ENCODE measurements around the gene PRSS21. TPM values are rescaled to one million over a fixed set of nuclear protein-coding genes. Genes with fewer than 3 reads are reported as not detected.

Gene PRSS21
- total and polyA plus RNA-seq, 2 experiments from 2014 or later: not detected

GRCh38 chr16:2828521-2828840 lies 11.4 kb downstream of the PRSS21 start:
- Histone ChIP-seq H3K79me2 (ENCODE audit: insufficient read depth) (no peaks in the 10 kb centered on the region), H3K4me3 (no peak overlapping the region), H3K9ac (no peak overlapping the region), H3K9me2 (ENCODE audit: insufficient read depth) (no peaks in the 10 kb centered on the region), H3K27ac (no peak overlapping the region), H3K4me1 (ENCODE audit: insufficient read depth) (no peaks in the 10 kb centered on the region), H3K36me3 (ENCODE audit: low read depth) (no peaks in the 10 kb centered on the region), H4K20me1 (ENCODE audit: insufficient read depth) (no peaks in the 10 kb centered on the region), H2AFZ (no peak overlapping the region), H3K4me2 (ENCODE audit: unreplicated experiment) (no peak overlapping the region), H3K27me3 (replicated peaks; ENCODE audit: insufficient read depth) (peaks cover 16% of the 10 kb centered on the region), H3F3A (ENCODE audit: insufficient read depth) (no peaks in the 10 kb centered on the region; the same call in 1 of the 2 replicates), H3K9me3 (ENCODE audit: low read depth) (no peaks in the 10 kb centered on the region)
- in situ Hi-C loops (cut with MboI): no loop called here
- no peak for DNase-seq
- 70 to 73% methylated on average over 8 of the region's 8 CpGs for WGBS, 2 experiments (ENCODE audit: low coverage in 1 of 2, low lambda C conversion rate in 2 of 2, missing lambda C conversion rate in 2 of 2)
- TF ChIP-seq EZH2 (IDR thresholded peaks at IDR 0.05; ENCODE audit: insufficient read depth, poor library complexity, severe bottlenecking) (no peak), EZH2phosphoT487 (IDR thresholded peaks at IDR 0.05; ENCODE audit: insufficient read depth, low read depth) (no peak)

GRCh38 chr16:2828876-2829430 lies 11.9 kb downstream of the PRSS21 start:
- Histone ChIP-seq H3K4me3 (no peak overlapping the region), H3K9me2 (ENCODE audit: insufficient read depth) (no peaks in the 10 kb centered on the region), H3K4me1 (ENCODE audit: insufficient read depth) (no peaks in the 10 kb centered on the region), H2AFZ (no peak overlapping the region), H3K27me3 (replicated peaks; ENCODE audit: insufficient read depth) (peaks cover 16% of the 10 kb centered on the region), H3F3A (ENCODE audit: insufficient read depth) (no peaks in the 10 kb centered on the region), H3K9ac (no peak overlapping the region), H3K36me3 (ENCODE audit: low read depth) (no peaks in the 10 kb centered on the region), H4K20me1 (ENCODE audit: insufficient read depth) (no peaks in the 10 kb centered on the region), H3K4me2 (ENCODE audit: unreplicated experiment) (no peak overlapping the region), H3K79me2 (ENCODE audit: insufficient read depth) (no peaks in the 10 kb centered on the region), H3K9me3 (ENCODE audit: low read depth) (no peaks in the 10 kb centered on the region), H3K27ac (no peak overlapping the region)
- in situ Hi-C loops (cut with MboI): no loop called here
- no peak for DNase-seq
- 78 to 80% methylated on average over 17 of the region's 17 CpGs for WGBS, 2 experiments (ENCODE audit: low coverage in 1 of 2, low lambda C conversion rate in 2 of 2, missing lambda C conversion rate in 2 of 2)
- TF ChIP-seq EZH2 (IDR thresholded peaks at IDR 0.05; ENCODE audit: insufficient read depth, poor library complexity, severe bottlenecking) (no peak), EZH2phosphoT487 (IDR thresholded peaks at IDR 0.05; ENCODE audit: insufficient read depth, low read depth) (no peak)

GRCh38 chr16:2829501-2830354 lies 12.7 kb downstream of the PRSS21 start, which contains the start of gene ZG16B:
ZG16B (plus strand) TSS chr16:2830303; CDS start chr16:2830442, 139 bp downstream.
- in situ Hi-C loops (cut with MboI): no loop called here
- Histone ChIP-seq H3F3A (ENCODE audit: insufficient read depth) (no peaks in the 10 kb centered on the region), H3K4me2 (ENCODE audit: unreplicated experiment) (no peak within 1 kb of the TSS), H3K4me1 (ENCODE audit: insufficient read depth) (no peaks in the 10 kb centered on the region), H3K27me3 (replicated peaks; ENCODE audit: insufficient read depth) (peaks cover 16% of the 10 kb centered on the region), H4K20me1 (ENCODE audit: insufficient read depth) (no peaks in the 10 kb centered on the region), H3K4me3 (no peak within 1 kb of the TSS), H3K9me2 (ENCODE audit: insufficient read depth) (no peaks in the 10 kb centered on the region), H3K36me3 (ENCODE audit: low read depth) (no peaks in the 10 kb centered on the region), H3K9me3 (ENCODE audit: low read depth) (no peaks in the 10 kb centered on the region), H3K79me2 (ENCODE audit: insufficient read depth) (no peaks in the 10 kb centered on the region), H3K27ac (no peak within 1 kb of the TSS), H3K9ac (no peak within 1 kb of the TSS), H2AFZ (no peak within 1 kb of the TSS)
- no peak for DNase-seq
- TF ChIP-seq EZH2phosphoT487 (IDR thresholded peaks at IDR 0.05; ENCODE audit: insufficient read depth, low read depth): no peak
- TF ChIP-seq EZH2 (IDR thresholded peaks at IDR 0.05; ENCODE audit: insufficient read depth, poor library complexity, severe bottlenecking): no peak
- WGBS, 2 experiments (ENCODE audit: low coverage in 1 of 2, low lambda C conversion rate in 2 of 2, missing lambda C conversion rate in 2 of 2): 55 to 56% methylated on average over 31 to 32 of the region's 32 CpGs

- DNase-seq: no peak
- in situ Hi-C loops (cut with MboI): no loop called here
- WGBS, 2 experiments (ENCODE audit: low coverage in 1 of 2, low lambda C conversion rate in 2 of 2, missing lambda C conversion rate in 2 of 2): 62 to 72% methylated on average over 4 to 5 of the region's 5 CpGs
These were observed 13.3 kb downstream of the PRSS21 start for GRCh38 chr16:2830355-2830695.

More at GRCh38 chr16:2830355-2830695, 13.3 kb downstream of the PRSS21 start:
- Histone ChIP-seq H3K27ac (no peak overlapping the region), H3F3A (ENCODE audit: insufficient read depth) (no peaks in the 10 kb centered on the region), H3K4me3 (no peak overlapping the region), H3K4me2 (ENCODE audit: unreplicated experiment) (no peak overlapping the region), H2AFZ (no peak overlapping the region), H4K20me1 (ENCODE audit: insufficient read depth) (no peaks in the 10 kb centered on the region), H3K4me1 (ENCODE audit: insufficient read depth) (peaks cover 2% of the 10 kb centered on the region), H3K9me2 (ENCODE audit: insufficient read depth) (no peaks in the 10 kb centered on the region), H3K9ac (no peak overlapping the region), H3K27me3 (replicated peaks; ENCODE audit: insufficient read depth) (peaks cover 16% of the 10 kb centered on the region), H3K36me3 (ENCODE audit: low read depth) (no peaks in the 10 kb centered on the region), H3K79me2 (ENCODE audit: insufficient read depth) (no peaks in the 10 kb centered on the region), H3K9me3 (ENCODE audit: low read depth) (no peaks in the 10 kb centered on the region)
- TF ChIP-seq EZH2 (IDR thresholded peaks at IDR 0.05; ENCODE audit: insufficient read depth, poor library complexity, severe bottlenecking) (no peak), EZH2phosphoT487 (IDR thresholded peaks at IDR 0.05; ENCODE audit: insufficient read depth, low read depth) (no peak)
